B cell (primary cell): ENCODE results near the gene SCMH1. TPM values are rescaled to one million over a fixed set of nuclear protein-coding genes. Genes with fewer than 3 reads are reported as not detected.

Experiments
- ATAC-seq: fragments of 200-7000 bp; cut with Tn5 transposase; one replicate; pipeline ENCODE4 v1.10.0; 2021; ENCODE audit warnings: low read depth, mild to moderate bottlenecking, moderate number of reproducible peaks, moderate library complexity
- CTCF ChIA-PET: fragments of 350-600 bp; sonication (Branson Sonifier 250); formaldehyde crosslinking; loops from one replicate; lab custom pipeline; 2021; ENCODE audit warnings: antibody characterized with exemption, inconsistent platforms; lab: Charles Lee
- POLR2A ChIA-PET: fragments of 350-600 bp; sonication (Branson Sonifier 250); formaldehyde crosslinking; loops from one replicate; lab custom pipeline; 2021; ENCODE audit warnings: antibody characterized with exemption; lab: Charles Lee
- DNase-seq: peaks from one replicate; pipeline ENCODE4 v3.0.0; 2013
- H2AFZ ChIP-seq: 2 replicates; pipeline ENCODE4 v1.6.1; 2012; ENCODE audit warnings: mild to moderate bottlenecking, low read depth, low read length; ENCODE audit not compliant: insufficient read depth, poor library complexity, severe bottlenecking
- H3K27ac ChIP-seq, 2 donors: 1 replicate in 1 of 2; 2 replicates in 1 of 2; pipeline ENCODE4 v1.5.1; 2012 to 2013; ENCODE audit warnings: low read length in 2 of 2, mild to moderate bottlenecking in 2 of 2, moderate library complexity in 1 of 2
- H3K27me3 ChIP-seq, 4 experiments: fragments of 200-600 bp in 1 of 4; sonication (generic) in 1 of 4; replicated peaks in 1 of 4; 1 replicate in 2 of 4; 2 replicates in 2 of 4; pipeline versions ENCODE4 v1.6.1 to v1.7.0; 2013 to 2016; ENCODE audit warnings: low read length in 3 of 4, mild to moderate bottlenecking in 2 of 4, mixed read lengths in 1 of 4, moderate library complexity in 1 of 4; ENCODE audit not compliant: insufficient read depth in 4 of 4, control insufficient read depth in 3 of 4; ENCODE audit errors: control extremely low read depth in 1 of 4
- H3K36me3 ChIP-seq, 2 experiments: replicated peaks in 1 of 2; 1 replicate in 1 of 2; 2 replicates in 1 of 2; pipeline versions ENCODE4 v1.6.1 to v1.7.1; 2013; ENCODE audit warnings: low read length in 1 of 2; ENCODE audit not compliant: insufficient read depth in 2 of 2, control insufficient read depth in 1 of 2; ENCODE audit errors: control extremely low read depth in 1 of 2, extremely low read depth in 1 of 2
- H3K4me1 ChIP-seq, 2 donors: fragments of 200-600 bp in 1 of 2; sonication (generic) in 1 of 2; 1 replicate in 1 of 2; 2 replicates in 1 of 2; pipeline versions ENCODE4 v1.5.1 to v1.6.1; 2013 to 2017; ENCODE audit warnings: low read length in 2 of 2; ENCODE audit not compliant: control insufficient read depth in 2 of 2, insufficient read depth in 2 of 2
- H3K4me2 ChIP-seq: replicated peaks from 2 replicates; pipeline ENCODE3; 2012; ENCODE audit warnings: mild to moderate bottlenecking, low read depth, low read length; ENCODE audit not compliant: poor library complexity, severe bottlenecking
- H3K4me3 ChIP-seq, 5 experiments: fragments of 200-600 bp in 1 of 5; sonication (generic) in 1 of 5; 1 replicate in 3 of 5; 2 replicates in 2 of 5; pipeline versions ENCODE4 v1.5.1 to v1.7.0; 2011 to 2016; ENCODE audit warnings: low read length in 4 of 5, mild to moderate bottlenecking in 4 of 5, low read depth in 2 of 5, control low read depth in 1 of 5, moderate library complexity in 1 of 5; ENCODE audit not compliant: insufficient read depth in 1 of 5; ENCODE audit errors: control extremely low read depth in 1 of 5, extremely low read depth in 1 of 5
- H3K79me2 ChIP-seq: fragments of 200-600 bp; sonication (generic); one replicate; pipeline ENCODE4 v1.6.0; 2016; ENCODE audit warnings: low read length; ENCODE audit not compliant: control insufficient read depth, insufficient read depth
- H3K9ac ChIP-seq: fragments of 200-600 bp; sonication (generic); 2 replicates; pipeline ENCODE4 v1.6.1; 2017; ENCODE audit warnings: mild to moderate bottlenecking, low read length, moderate library complexity
- H3K9me3 ChIP-seq, 3 donors: one replicate each; pipeline versions ENCODE4 v1.6.1 to v1.7.1; 2013; ENCODE audit warnings: low read length in 2 of 3; ENCODE audit not compliant: control insufficient read depth in 2 of 3, insufficient read depth in 1 of 3; ENCODE audit errors: control extremely low read depth in 1 of 3
- H4K20me1 ChIP-seq: 2 replicates; pipeline ENCODE4 v1.6.0; 2012; ENCODE audit warnings: mild to moderate bottlenecking, low read length; ENCODE audit not compliant: insufficient read depth, control insufficient read depth, poor library complexity, severe bottlenecking
- H3K27ac Mint-ChIP-seq: one replicate; pipeline ENCODE4 v1.8.0; 2021; ENCODE audit warnings: mixed read lengths
- H3K27me3 Mint-ChIP-seq: one replicate; pipeline ENCODE4 v1.8.0; 2021; ENCODE audit warnings: mixed read lengths
- H3K4me1 Mint-ChIP-seq: one replicate; pipeline ENCODE4 v1.8.0; 2021; ENCODE audit warnings: mixed read lengths
- H3K4me3 Mint-ChIP-seq: one replicate; pipeline ENCODE4 v1.8.0; 2021; ENCODE audit warnings: mixed read lengths
- H3K9me3 Mint-ChIP-seq: one replicate; pipeline ENCODE4 v1.8.0; 2022; ENCODE audit warnings: mixed read lengths; ENCODE audit not compliant: insufficient read depth
- CTCF ChIP-seq: fragments of 200-600 bp; IDR thresholded peaks from one replicate; pipeline ENCODE4 v1.8.0; 2022; ENCODE audit warnings: antibody characterized with exemption, mild to moderate bottlenecking
- EZH2 ChIP-seq: IDR thresholded peaks from 2 replicates; pipeline ENCODE4 v1.6.1; 2012; ENCODE audit warnings: borderline replicate concordance, low read depth, mild to moderate bottlenecking, moderate library complexity, low read length; ENCODE audit not compliant: insufficient read depth, poor library complexity, severe bottlenecking
- WGBS: methylation state at CpG from one replicate; pipeline ENCODE4 v1.1.5; 2013; ENCODE audit warnings: missing lambda C conversion rate; ENCODE audit not compliant: insufficient coverage; 5-methylcytosine and 5-hydroxymethylcytosine counted together
- intact Hi-C: fragments of 100-400 bp; cut with micrococcal nuclease; formaldehyde crosslinking; loops from one replicate; pipeline ENCODE4 v1.10.0; 2022
- polyA plus RNA-seq: library from polyadenylated mRNA; depleted of rRNA; stranded (reverse); fragments of >200 nt; gene quantifications from 2 replicates; pipeline ENCODE4 v1.2.3, GENCODE V29; 2012
- total RNA-seq, 2 donors: library from RNA; stranded (reverse); fragments of 120-200 nt in 1 of 2; gene quantifications; 1 replicate in 1 of 2; 2 replicates in 1 of 2; pipeline versions ENCODE4 v1.2.3 to v1.2.4, GENCODE V29; 2013 to 2022

SCMH1 gene
- total and polyA plus RNA-seq, 2 donors (not counting 1 experiment from before 2014, with no cell fraction given) = 29.4 to 33.3 TPM

GRCh38 chr1:41051022-41051421, 191.1 kb downstream of the SCMH1 start:
- TF ChIP-seq EZH2 = no peak
- TF ChIP-seq CTCF = no peak
- H3K4me1 Mint-ChIP-seq = peaks cover 6% of the 10 kb centered on the region
- POLR2A ChIA-PET = no interaction called here

GRCh38 chr1:41048540-41048939, 193.6 kb downstream of the SCMH1 start:
- no peaks in the 10 kb centered on the region for H3K79me2 ChIP-seq
- DNase-seq (no peak), ATAC-seq (no peak)
- no peaks in the 10 kb centered on the region for H3K27me3 Mint-ChIP-seq
- no peak overlapping the region for H3K4me3 Mint-ChIP-seq
- no peak for TF ChIP-seq EZH2
- no peak for TF ChIP-seq CTCF
- peaks cover 5% of the 10 kb centered on the region for H3K4me1 Mint-ChIP-seq
- H3K9me3 Mint-ChIP-seq = no peaks in the 10 kb centered on the region
- intact Hi-C loops = no loop called here
- no peak overlapping the region for H3K27ac ChIP-seq
- no peaks in the 10 kb centered on the region for H3K9me3 ChIP-seq
- no peaks in the 10 kb centered on the region for H3K27me3 ChIP-seq
- H3K27ac Mint-ChIP-seq = no peak overlapping the region
- H3K4me3 ChIP-seq = no peak overlapping the region
- CTCF ChIA-PET = no interaction called here
- H3K36me3 ChIP-seq = peaks cover 0 to 27% of the 10 kb centered on the region in 2 experiments
- H3K4me2 ChIP-seq = no peak overlapping the region
- no peak overlapping the region for H3K9ac ChIP-seq
- H4K20me1 ChIP-seq = no peaks in the 10 kb centered on the region
- peaks cover 0 to 4% of the 10 kb centered on the region in 2 donors for H3K4me1 ChIP-seq
- 100% methylated on average over 3 of the region's 3 CpGs for WGBS
- H2AFZ ChIP-seq = no peak overlapping the region
- POLR2A ChIA-PET = no interaction called here

More at GRCh38 chr1:41051022-41051421, 191.1 kb downstream of the SCMH1 start:
- no peak overlapping the region for H3K4me3 Mint-ChIP-seq
- H2AFZ ChIP-seq = no peak overlapping the region
- peaks cover 0 to 4% of the 10 kb centered on the region in 2 donors for H3K4me1 ChIP-seq
- CTCF ChIA-PET = no interaction called here
- no peaks in the 10 kb centered on the region for H3K9me3 Mint-ChIP-seq
- no peak overlapping the region for H3K9ac ChIP-seq
- no peak for ATAC-seq
- no peak overlapping the region for H3K27ac Mint-ChIP-seq
- H3K36me3 ChIP-seq = peaks cover 2 to 17% of the 10 kb centered on the region in 2 experiments
- H3K4me3 ChIP-seq = no peak overlapping the region
- WGBS = no CpG with 5 or more reads among the region's 1 CpG
- H3K4me2 ChIP-seq = no peak overlapping the region
- no peak for DNase-seq
- intact Hi-C loops = no loop called here
- no peak overlapping the region for H3K27ac ChIP-seq
- H3K79me2 ChIP-seq = no peaks in the 10 kb centered on the region
- no peaks in the 10 kb centered on the region for H3K9me3 ChIP-seq
- no peaks in the 10 kb centered on the region for H3K27me3 ChIP-seq
- no peaks in the 10 kb centered on the region for H3K27me3 Mint-ChIP-seq
- no peaks in the 10 kb centered on the region for H4K20me1 ChIP-seq
